ENCODE measurements around the gene CTSH. TPM values are rescaled to one million over a fixed set of nuclear protein-coding genes. Genes with fewer than 3 reads are reported as not detected.

CTSH gene
- total and polyA plus RNA-seq, 2 of the 13 experiments (the other 11 are each of a cell fraction or from before 2014, with no cell fraction given), result 265 to 653 TPM

DNA sequence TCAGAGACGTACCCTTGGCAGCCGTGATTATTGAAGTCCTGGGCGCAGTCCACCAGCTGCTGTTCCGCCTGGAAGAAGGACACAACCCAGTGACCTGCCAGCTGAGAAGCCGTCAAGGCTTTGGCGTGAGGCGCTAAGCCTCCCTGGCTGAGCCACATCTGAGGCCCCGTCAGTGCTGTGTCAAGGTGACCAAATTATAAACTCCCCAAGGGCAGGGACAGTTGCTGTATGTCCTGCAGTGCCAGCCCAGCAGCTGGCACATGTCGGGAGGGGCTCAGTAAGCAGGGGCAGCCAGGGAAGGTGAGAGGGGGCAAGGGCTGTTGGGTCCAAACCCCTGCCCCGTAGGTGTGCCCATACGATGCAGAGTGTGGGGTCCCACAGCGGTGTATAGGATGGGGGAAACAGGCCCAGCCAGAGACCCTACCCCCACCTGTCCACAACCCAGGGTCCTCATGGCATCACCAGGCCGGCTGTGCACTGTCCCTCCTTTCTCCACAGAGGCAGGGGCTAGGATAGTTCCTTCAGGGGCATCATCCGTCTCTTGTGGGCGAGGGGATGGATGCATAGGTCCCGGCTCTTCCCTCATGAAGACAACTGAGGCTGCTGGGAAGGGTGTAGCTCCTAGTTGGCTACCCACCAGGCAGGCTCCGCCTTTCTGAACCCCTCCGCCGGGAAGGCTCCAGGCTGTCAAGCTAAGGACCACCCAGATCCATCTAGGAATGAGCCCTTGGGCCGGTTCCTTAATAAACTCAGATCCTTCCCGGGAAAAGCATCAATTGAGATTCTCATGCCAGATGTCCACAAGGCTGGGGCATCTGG lies 13.2 kb downstream of the CTSH start:
- WGBS (ENCODE audit: low lambda C conversion rate), result 93% methylated on average over 15 of the region's 21 CpGs
- H2AFZ ChIP-seq (ENCODE audit: low read length), result no peak overlapping the region
- POLR2A ChIA-PET, result no interaction called here

DNA sequence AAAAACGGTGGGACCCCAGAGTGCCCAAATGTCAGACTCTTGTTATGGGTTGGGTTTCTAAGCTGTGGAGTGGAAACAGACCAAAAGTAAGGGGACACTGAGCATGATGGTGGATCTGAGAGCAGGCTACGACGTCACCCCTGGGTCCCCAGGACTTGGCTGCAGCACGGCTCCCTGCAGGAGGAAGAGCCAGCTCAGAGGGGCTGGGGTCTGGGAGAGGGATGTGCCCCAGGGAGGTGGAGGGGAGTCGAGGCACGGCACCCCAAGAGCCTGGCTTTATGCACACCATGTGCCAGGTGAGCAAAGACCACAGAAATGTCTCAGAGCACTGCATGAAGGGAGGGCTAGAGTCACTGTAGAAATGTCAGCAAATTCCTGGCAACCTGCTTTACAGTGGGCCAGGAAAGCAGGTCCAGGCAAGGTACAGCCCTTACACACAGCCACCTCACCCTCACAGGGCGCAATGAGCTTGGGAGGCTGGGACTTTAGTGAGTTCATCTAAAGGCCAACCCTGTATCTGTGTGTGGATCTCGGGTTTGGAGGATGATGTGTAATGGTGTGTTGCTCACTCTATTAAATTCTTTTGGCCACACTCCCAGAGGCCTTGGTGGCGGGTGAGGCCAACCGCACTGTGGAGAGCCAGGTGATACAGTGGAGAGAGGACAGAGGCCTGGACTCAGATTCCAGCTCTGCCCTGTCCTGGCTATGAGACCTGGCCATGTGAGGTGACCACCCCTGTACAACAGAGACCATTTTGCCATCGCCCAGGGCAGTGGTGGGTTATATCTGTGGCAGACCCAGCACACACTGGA lies 14.1 kb downstream of the CTSH start:
- DNase-seq (ENCODE audit: low spot score), result no peak
- Histone ChIP-seq H3K9me3 (ENCODE audit: low read length) (no peaks in the 10 kb centered on the region), H3K36me3 (replicated peaks in 1 of 2; ENCODE audit: control insufficient read depth in 1 of 2, insufficient read depth in 2 of 2, low read length in 2 of 2) (peaks cover 37 to 82% of the 10 kb centered on the region in 2 experiments), H2AFZ (ENCODE audit: low read length) (no peak overlapping the region), H3K79me2 (ENCODE audit: insufficient read depth, low read length) (no peaks in the 10 kb centered on the region), H3K9ac (ENCODE audit: insufficient read depth, low read depth, low read length) (no peak overlapping the region), H3K27ac (ENCODE audit: extremely low read length, insufficient read depth, low read length) (no peak overlapping the region), H3K27me3 (ENCODE audit: control insufficient read depth in 1 of 2, insufficient read depth in 2 of 2, low read length in 2 of 2) (no peaks in the 10 kb centered on the region), H3K4me1 (ENCODE audit: insufficient read depth, low read length) (no peaks in the 10 kb centered on the region), H4K20me1 (ENCODE audit: insufficient read depth, low read length) (no peaks in the 10 kb centered on the region), H3K4me3 (replicated peaks in 1 of 3; ENCODE audit: insufficient read depth in 1 of 3, low read depth in 2 of 3, low read length in 3 of 3) (no peak overlapping the region), H3K4me2 (ENCODE audit: low read depth, low read length) (no peak overlapping the region)
- 91% methylated on average over 8 of the region's 11 CpGs for whole genome bisulfite sequencing (ENCODE audit: low lambda C conversion rate)
- TF ChIP-seq POLR2A (IDR thresholded peaks at IDR 0.05; ENCODE audit: insufficient read depth in 1 of 2, low read depth in 2 of 2, low read length in 2 of 2) (peak in 1 of 2 experiments; percentile 17; a peak in 1 of 4 replicates), SYNCRIP (IDR thresholded peaks at IDR 0.05; ENCODE audit: insufficient read depth, low read depth, low read length) (no peak), ZNF260 (CRISPR knock-in tag; IDR thresholded peaks at IDR 0.05; ENCODE audit: borderline replicate concordance, low read depth) (no peak)
- intact Hi-C loops (cut with micrococcal nuclease; ENCODE audit: unreplicated experiment), result no loop called here
- no TSS peak for BruUV-seq (replicated peaks)
- peak; percentile 10; the same call in 2 of the 3 replicates for ATAC-seq
- FAIRE-seq, result no peak
- POLR2A ChIA-PET, result interaction anchor here (1.2 to 1.6 kb wide), 3 partner anchors 14 to 67 kb away, joined by 3 to 6 read pairs (median 3); partner anchors contain the start of gene CTSH
- CTCF ChIA-PET (ENCODE audit: low intra/inter-chr PET ratio, low total read pairs), result no interaction called here
- in situ Hi-C loops (cut with HindIII; ENCODE audit: extremely low pct_ligation_motif_present, low pct_unique_long_range_greater_than_20kb), result no loop called here

More for the DNA sequence above, 13.2 kb downstream of the CTSH start:
- no peak overlapping the region for H3K4me3 ChIP-seq (replicated peaks in 1 of 3; ENCODE audit: insufficient read depth in 1 of 3, low read depth in 2 of 3, low read length in 3 of 3)
- no peak overlapping the region for H3K27ac ChIP-seq (ENCODE audit: extremely low read length, insufficient read depth, low read length)
- no peaks in the 10 kb centered on the region for H3K27me3 ChIP-seq (ENCODE audit: control insufficient read depth in 1 of 2, insufficient read depth in 2 of 2, low read length in 2 of 2)
- intact Hi-C loops (cut with micrococcal nuclease; ENCODE audit: unreplicated experiment), result no loop called here
- H4K20me1 ChIP-seq (ENCODE audit: insufficient read depth, low read length), result no peaks in the 10 kb centered on the region
- H3K9ac ChIP-seq (ENCODE audit: insufficient read depth, low read depth, low read length), result no peak overlapping the region
- peaks cover 37 to 75% of the 10 kb centered on the region in 2 experiments for H3K36me3 ChIP-seq (replicated peaks in 1 of 2; ENCODE audit: control insufficient read depth in 1 of 2, insufficient read depth in 2 of 2, low read length in 2 of 2)
- no peak overlapping the region for H3K4me2 ChIP-seq (ENCODE audit: low read depth, low read length)
- CTCF ChIA-PET (ENCODE audit: low intra/inter-chr PET ratio, low total read pairs), result no interaction called here
- H3K9me3 ChIP-seq (ENCODE audit: low read length), result no peaks in the 10 kb centered on the region
- FAIRE-seq (no peak), DNase-seq (ENCODE audit: low spot score) (no peak), ATAC-seq (no peak; the same call in 2 of the 3 replicates)
- BruUV-seq (replicated peaks), result no TSS peak
- H3K4me1 ChIP-seq (ENCODE audit: insufficient read depth, low read length), result no peaks in the 10 kb centered on the region
- peak; percentile 60 for TF ChIP-seq AGO2 (optimal IDR thresholded peaks at IDR 0.05; ENCODE audit: low read depth, low read length)
- TF ChIP-seq ZNF260 (CRISPR knock-in tag; IDR thresholded peaks at IDR 0.05; ENCODE audit: borderline replicate concordance, low read depth), result no peak
- TF ChIP-seq POLR2G (IDR thresholded peaks at IDR 0.05; ENCODE audit: low read depth, low read length), result 0 out of 2 replicates have a peak, but pooled peaks have one; percentile 7
- no peak for TF ChIP-seq NFE2L1 (CRISPR knock-in tag; IDR thresholded peaks at IDR 0.05; ENCODE audit: borderline replicate concordance)
- TF ChIP-seq NR1H2 (CRISPR knock-in tag; IDR thresholded peaks at IDR 0.05; ENCODE audit: borderline replicate concordance, low read depth), result no peak
- TF ChIP-seq ZNF460 (CRISPR knock-in tag; IDR thresholded peaks at IDR 0.05; ENCODE audit: borderline replicate concordance), result no peak
- in situ Hi-C loops (cut with HindIII; ENCODE audit: extremely low pct_ligation_motif_present, low pct_unique_long_range_greater_than_20kb), result no loop called here
- H3K79me2 ChIP-seq (ENCODE audit: insufficient read depth, low read length), result no peaks in the 10 kb centered on the region
